Ovary (tissue), 3 donors: ENCODE measurements around the gene KCNK6.

Source experiments
- CTCF ChIP-seq, 3 donors: fragments of 450-650 bp in 2 of 3; fragments of 200-600 bp in 1 of 3; IDR thresholded peaks; one replicate each; pipeline versions ENCODE4 v1.5.1 to v1.8.0; 2016 to 2022; ENCODE audit warnings: antibody characterized with exemption in 3 of 3, mild to moderate bottlenecking in 1 of 3
- EP300 ChIP-seq: sonication (generic); formaldehyde crosslinking; IDR thresholded peaks from one replicate; pipeline ENCODE4 v1.6.1; 2017; ENCODE audit warnings: antibody characterized with exemption
- POLR2A ChIP-seq: fragments of 450-650 bp; IDR thresholded peaks from one replicate; pipeline ENCODE4 v1.6.1; 2017; ENCODE audit warnings: antibody characterized with exemption, mild to moderate bottlenecking, moderate library complexity
- donor health status: DM: no; HTN: no; CAD: no.

- TF ChIP-seq POLR2A (no peak), CTCF (IDR thresholded peaks at IDR 0.05) (no peak), EP300 (no peak)
These were observed 26.4 kb upstream of the KCNK6 start for GRCh38 chr19:38293281-38293680.
